Duodenal mucosa (tissue), 2 donors: ENCODE measurements around the gene TRIM23.

ENCODE experiments used
- H3K27ac ChIP-seq: one replicate; pipeline ENCODE4 v1.7.0; 2013; ENCODE audit warnings: low read depth, low read length
- H3K27me3 ChIP-seq, 2 donors: one replicate each; pipeline ENCODE4 v1.7.0; 2013; ENCODE audit warnings: low read length in 2 of 2, control low read depth in 1 of 2; ENCODE audit not compliant: insufficient read depth in 2 of 2, control insufficient read depth in 1 of 2
- H3K36me3 ChIP-seq, 2 donors: one replicate each; pipeline ENCODE4 v1.7.0; 2013; ENCODE audit warnings: low read length in 2 of 2, control low read depth in 1 of 2; ENCODE audit not compliant: insufficient read depth in 2 of 2, control insufficient read depth in 1 of 2
- H3K4me1 ChIP-seq, 2 donors: one replicate each; pipeline ENCODE4 v1.7.0; 2013; ENCODE audit warnings: low read length in 2 of 2, control low read depth in 1 of 2; ENCODE audit not compliant: insufficient read depth in 2 of 2, control insufficient read depth in 1 of 2
- H3K4me3 ChIP-seq, 2 donors: one replicate each; pipeline ENCODE4 v1.7.0; 2013; ENCODE audit warnings: low read length in 2 of 2, low read depth in 1 of 2
- H3K9ac ChIP-seq, 2 donors: one replicate each; pipeline ENCODE4 v1.7.0; 2013; ENCODE audit warnings: low read length in 2 of 2, low read depth in 1 of 2
- H3K9me3 ChIP-seq, 2 donors: one replicate each; pipeline ENCODE4 v1.7.0; 2013; ENCODE audit warnings: low read length in 2 of 2, control low read depth in 1 of 2; ENCODE audit not compliant: control insufficient read depth in 1 of 2

The TRIM23 gene

DNA sequence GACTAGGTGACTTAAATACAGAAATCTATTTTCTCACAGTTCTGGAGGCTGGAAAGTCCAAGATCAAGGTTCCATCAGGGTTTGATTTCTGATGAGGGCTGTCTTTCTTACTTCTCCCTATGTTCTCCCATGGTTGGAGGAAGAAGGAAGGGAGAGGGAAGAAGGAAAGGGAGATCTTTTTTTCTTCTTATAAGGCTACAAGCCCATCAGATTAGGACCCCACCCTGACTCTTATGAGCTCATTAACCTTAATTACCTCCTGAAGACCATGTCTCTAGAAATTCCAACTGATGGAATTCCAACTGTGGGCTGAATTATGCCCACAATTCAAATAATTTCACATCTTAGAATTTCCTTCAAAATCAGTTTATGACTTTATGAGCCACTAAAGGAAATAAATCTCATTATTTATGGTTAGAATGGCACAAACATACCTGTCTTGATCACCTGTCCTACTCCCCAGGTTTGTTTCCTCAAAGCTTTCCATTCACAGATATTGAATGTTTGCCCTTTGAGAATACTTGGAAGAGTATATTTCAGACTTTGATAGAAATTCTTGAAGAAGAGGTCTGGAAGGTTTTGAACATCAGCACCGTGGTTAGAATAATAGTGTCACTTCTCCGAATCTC is 53.4 kb downstream of the TRIM23 start:
- no peaks in the 10 kb centered on the region for H3K9me3 ChIP-seq
- no peaks in the 10 kb centered on the region for H3K27me3 ChIP-seq
- no peaks in the 10 kb centered on the region for H3K4me1 ChIP-seq

DNA sequence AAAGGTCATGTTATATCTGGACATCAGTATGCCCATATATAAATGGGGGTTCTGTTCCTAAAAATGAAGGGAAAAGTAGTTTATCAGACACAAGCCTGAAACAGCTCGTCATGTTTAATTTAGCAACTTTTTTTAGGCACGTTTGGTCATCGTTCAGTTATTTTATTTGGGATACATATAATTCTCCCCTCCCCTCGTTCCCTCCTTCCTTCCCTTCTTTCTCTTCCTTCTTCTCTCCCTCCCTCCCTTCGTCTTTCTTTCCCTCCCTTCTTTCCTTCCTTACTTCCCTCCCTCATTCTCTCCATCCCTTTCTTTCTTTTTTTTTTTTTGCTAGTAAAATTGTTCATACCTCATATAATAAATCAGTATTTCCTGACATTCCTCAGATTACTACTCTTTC is 57.6 kb downstream of the TRIM23 start:
- Histone ChIP-seq H3K9ac (no peak overlapping the region), H3K4me3 (no peak overlapping the region), H3K27ac (no peak overlapping the region), H3K27me3 (no peaks in the 10 kb centered on the region), H3K4me1 (peaks cover 9 to 22% of the 10 kb centered on the region in 2 donors), H3K36me3 (peaks cover 0 to 2% of the 10 kb centered on the region in 2 donors), H3K9me3 (no peaks in the 10 kb centered on the region)

More for the DNA sequence above, 53.4 kb downstream of the TRIM23 start:
- Histone ChIP-seq H3K9ac (no peak overlapping the region), H3K27ac (no peak overlapping the region), H3K4me3 (no peak overlapping the region), H3K36me3 (peaks cover 18 to 19% of the 10 kb centered on the region in 2 donors)

DNA sequence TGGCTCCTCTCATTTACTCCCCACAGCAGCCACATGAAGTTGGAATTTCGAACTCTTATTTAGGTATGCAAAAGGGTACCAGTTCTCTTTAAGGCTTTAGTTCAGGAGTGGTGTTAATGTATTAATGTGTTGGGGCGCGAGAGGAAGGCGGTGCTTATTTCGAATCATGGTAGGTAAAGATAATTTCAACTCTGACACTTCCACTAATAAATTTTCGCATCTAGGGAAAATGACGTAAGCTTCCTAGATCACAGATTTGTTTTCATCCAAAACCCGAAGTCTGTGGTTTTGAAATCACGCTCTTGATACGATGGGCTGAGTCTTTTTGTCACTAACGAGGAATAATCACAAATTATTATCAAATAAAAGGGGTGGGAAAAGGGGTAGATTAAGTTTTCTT is 60.4 kb downstream of the TRIM23 start:
- Histone ChIP-seq H3K9ac (peak overlapping the region; percentile 83 to 99), H3K27ac (no peak overlapping the region), H3K9me3 (no peaks in the 10 kb centered on the region), H3K36me3 (no peaks in the 10 kb centered on the region), H3K4me1 (peaks cover 9 to 22% of the 10 kb centered on the region in 2 donors), H3K27me3 (no peaks in the 10 kb centered on the region), H3K4me3 (peak overlapping the region; percentile 95 to 100)

- no peaks in the 10 kb centered on the region for H3K9me3 ChIP-seq
- H3K27ac ChIP-seq, result peak within 1 kb of the TSS; percentile 88
- H3K4me3 ChIP-seq, result peak within 1 kb of the TSS; percentile 95 to 100
- H3K36me3 ChIP-seq, result no peaks in the 10 kb centered on the region
- peak within 1 kb of the TSS; percentile 83 to 99 for H3K9ac ChIP-seq
- H3K27me3 ChIP-seq, result no peaks in the 10 kb centered on the region
- peaks cover 9 to 22% of the 10 kb centered on the region in 2 donors for H3K4me1 ChIP-seq
These were observed 61.1 kb downstream of the TRIM23 start, which contains the start of the genes CENPK and PPWD1 for GRCh38 chr5:65562731-65563701. TSS of gene CENPK (minus strand) at chr5:65563168. CDS start at chr5:65554907, 8,261 bp downstream. TSS of gene PPWD1 (plus strand) at chr5:65563296. CDS start at chr5:65563311, 15 bp downstream.

DNA sequence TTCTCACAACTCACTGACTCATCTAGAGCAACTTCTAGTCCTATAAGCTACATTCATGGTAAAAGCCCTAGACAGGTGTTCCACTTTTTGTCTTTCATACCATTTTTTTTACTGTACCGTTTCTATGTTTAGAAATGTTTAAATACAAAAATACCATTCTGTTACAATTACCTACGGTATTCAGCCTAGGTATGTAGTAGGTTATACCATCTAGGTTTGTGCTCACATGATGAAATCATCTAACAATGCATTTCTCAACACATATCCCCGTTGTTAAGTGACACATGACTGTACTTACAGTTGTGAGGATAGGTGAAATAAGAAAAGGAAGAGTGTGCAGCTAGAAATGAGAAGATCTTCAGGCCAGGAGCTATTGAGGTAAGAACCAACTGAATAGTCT is 67.4 kb downstream of the TRIM23 start:
- Histone ChIP-seq H3K4me1 (peaks cover 0 to 1% of the 10 kb centered on the region in 2 donors), H3K9me3 (no peaks in the 10 kb centered on the region), H3K4me3 (no peak overlapping the region), H3K27ac (no peak overlapping the region), H3K9ac (no peak overlapping the region), H3K36me3 (no peaks in the 10 kb centered on the region), H3K27me3 (no peaks in the 10 kb centered on the region)

GRCh38 chr5:65556181-65556580 is 68.0 kb downstream of the TRIM23 start:
- Histone ChIP-seq H3K9me3 (no peaks in the 10 kb centered on the region), H3K36me3 (no peaks in the 10 kb centered on the region), H3K9ac (no peak overlapping the region), H3K27ac (no peak overlapping the region), H3K27me3 (no peaks in the 10 kb centered on the region), H3K4me3 (no peak overlapping the region), H3K4me1 (no peaks in the 10 kb centered on the region)

DNA sequence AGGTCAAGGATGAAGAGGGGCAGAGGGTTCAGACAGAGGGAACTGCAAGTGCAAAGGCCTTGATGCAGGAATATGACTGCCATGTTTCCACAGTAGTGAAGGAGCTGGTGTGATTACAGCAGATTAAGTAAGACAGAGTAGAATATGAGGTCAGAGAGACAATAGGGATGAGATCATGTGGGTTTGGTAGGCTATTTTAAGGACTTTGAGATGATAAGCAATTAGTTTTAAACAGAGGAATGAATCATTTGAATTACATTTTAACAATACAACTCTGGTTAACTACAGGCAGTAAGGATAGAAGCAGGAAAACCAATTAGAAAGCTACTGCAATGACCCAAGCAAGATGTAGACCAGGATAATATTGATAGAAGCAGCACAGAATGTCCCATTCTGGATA is 68.8 kb downstream of the TRIM23 start:
- Histone ChIP-seq H3K4me3 (no peak overlapping the region), H3K4me1 (no peaks in the 10 kb centered on the region), H3K27me3 (no peaks in the 10 kb centered on the region), H3K27ac (no peak overlapping the region), H3K36me3 (no peaks in the 10 kb centered on the region), H3K9me3 (no peaks in the 10 kb centered on the region), H3K9ac (no peak overlapping the region)

DNA sequence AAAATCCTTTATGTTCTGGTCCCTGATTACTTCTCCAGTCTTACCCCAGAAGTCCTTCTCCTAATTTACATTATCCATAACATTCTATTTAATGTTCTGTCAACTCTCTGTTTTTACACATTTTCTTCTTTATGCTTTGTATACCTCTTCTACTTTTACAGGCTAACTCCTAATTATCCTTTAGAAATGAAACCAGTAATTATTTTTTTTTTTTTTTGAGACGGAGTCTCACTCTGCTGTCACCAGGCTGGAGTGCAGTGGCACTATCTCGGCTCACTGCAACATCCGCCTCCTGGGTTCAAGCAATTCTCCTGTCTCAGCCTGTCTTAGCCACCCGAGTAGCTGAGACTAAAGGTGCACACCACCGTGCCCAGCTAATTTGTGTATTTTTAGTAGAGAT is 70.2 kb downstream of the TRIM23 start:
- no peaks in the 10 kb centered on the region for H3K27me3 ChIP-seq
- no peak overlapping the region for H3K27ac ChIP-seq
- H3K4me1 ChIP-seq, result no peaks in the 10 kb centered on the region
- H3K4me3 ChIP-seq, result no peak overlapping the region
- H3K9ac ChIP-seq, result no peak overlapping the region
- no peaks in the 10 kb centered on the region for H3K9me3 ChIP-seq
- no peaks in the 10 kb centered on the region for H3K36me3 ChIP-seq

- no peaks in the 10 kb centered on the region for H3K4me1 ChIP-seq
- H3K27me3 ChIP-seq, result no peaks in the 10 kb centered on the region
- no peak overlapping the region for H3K27ac ChIP-seq
- H3K9me3 ChIP-seq, result no peaks in the 10 kb centered on the region
- no peak overlapping the region for H3K4me3 ChIP-seq
- no peaks in the 10 kb centered on the region for H3K36me3 ChIP-seq
- no peak overlapping the region for H3K9ac ChIP-seq
These were observed 75.9 kb downstream of the TRIM23 start for GRCh38 chr5:65548281-65548680.

GRCh38 chr5:65546141-65546540 is 78.0 kb downstream of the TRIM23 start:
- Histone ChIP-seq H3K27me3 (no peaks in the 10 kb centered on the region), H3K36me3 (no peaks in the 10 kb centered on the region), H3K9ac (no peak overlapping the region), H3K4me1 (no peaks in the 10 kb centered on the region), H3K4me3 (no peak overlapping the region), H3K9me3 (no peaks in the 10 kb centered on the region), H3K27ac (no peak overlapping the region)
